CD4-positive, alpha-beta memory T cell (primary cell): ENCODE results near the gene FKBP14. TPM values are rescaled to one million over a fixed set of nuclear protein-coding genes. Genes with fewer than 3 reads are reported as not detected.

Source experiments
- CTCF ChIA-PET: fragments of 350-600 bp; sonication (Branson Sonifier 250); formaldehyde crosslinking; loops from one replicate; lab custom pipeline; 2021; ENCODE audit warnings: inconsistent platforms; ENCODE audit not compliant: partially characterized antibody; lab: Charles Lee
- POLR2A ChIA-PET: fragments of 350-600 bp; sonication (Branson Sonifier 250); formaldehyde crosslinking; loops from one replicate; lab custom pipeline; 2021; ENCODE audit not compliant: partially characterized antibody; lab: Charles Lee
- DNase-seq, 5 donors: peaks; one replicate each; pipeline versions ENCODE4 v3.0.0 to v3.0.0-alpha.2; 2020 to 2022; ENCODE audit warnings: mixed read lengths in 1 of 5
- H3K27ac ChIP-seq: one replicate; pipeline ENCODE4 v1.7.0; 2013; ENCODE audit warnings: low read depth, low read length
- H3K27me3 ChIP-seq: 2 replicates; pipeline ENCODE4 v1.7.0; 2013; ENCODE audit warnings: mild to moderate bottlenecking, low read length, moderate library complexity; ENCODE audit not compliant: insufficient read depth
- H3K36me3 ChIP-seq: 2 replicates; pipeline ENCODE4 v1.7.0; 2013; ENCODE audit warnings: mild to moderate bottlenecking, low read length, moderate library complexity; ENCODE audit not compliant: insufficient read depth
- H3K4me1 ChIP-seq: 2 replicates; pipeline ENCODE4 v1.7.0; 2013; ENCODE audit warnings: mild to moderate bottlenecking, low read length, moderate library complexity; ENCODE audit not compliant: insufficient read depth
- H3K4me3 ChIP-seq, 2 donors: one replicate each; pipeline ENCODE4 v1.7.0; 2013; ENCODE audit warnings: low read length in 2 of 2, mild to moderate bottlenecking in 1 of 2
- H3K9me3 ChIP-seq, 2 donors: one replicate each; pipeline ENCODE4 v1.7.0; 2013; ENCODE audit warnings: low read length in 2 of 2, control low read depth in 1 of 2; ENCODE audit not compliant: control insufficient read depth in 1 of 2
- H3K27ac Mint-ChIP-seq, 7 donors: one replicate each; pipeline ENCODE4 v1.8.0; 2020 to 2021; ENCODE audit warnings: mixed read lengths in 7 of 7, mild to moderate bottlenecking in 6 of 7, inconsistent platforms in 3 of 7, moderate library complexity in 3 of 7
- H3K27me3 Mint-ChIP-seq, 2 donors: one replicate each; pipeline ENCODE4 v1.8.0; 2020 to 2021; ENCODE audit warnings: mixed read lengths in 2 of 2
- H3K36me3 Mint-ChIP-seq, 2 donors: one replicate each; pipeline ENCODE4 v1.8.0; 2020 to 2021; ENCODE audit warnings: mixed read lengths in 2 of 2, inconsistent platforms in 1 of 2, mild to moderate bottlenecking in 1 of 2
- H3K4me1 Mint-ChIP-seq, 4 donors: one replicate each; pipeline ENCODE4 v1.8.0; 2020 to 2021; ENCODE audit warnings: mixed read lengths in 4 of 4, mild to moderate bottlenecking in 1 of 4
- H3K4me3 Mint-ChIP-seq, 8 donors: one replicate each; pipeline ENCODE4 v1.8.0; 2020 to 2021; ENCODE audit warnings: mixed read lengths in 8 of 8, mild to moderate bottlenecking in 7 of 8, moderate library complexity in 6 of 8, inconsistent platforms in 3 of 8
- H3K9me3 Mint-ChIP-seq, 8 donors: one replicate each; pipeline ENCODE4 v1.8.0; 2020 to 2021; ENCODE audit warnings: mixed read lengths in 8 of 8, mild to moderate bottlenecking in 5 of 8, inconsistent platforms in 3 of 8, moderate library complexity in 1 of 8
- intact Hi-C: fragments of 100-400 bp; cut with micrococcal nuclease; formaldehyde crosslinking; loops from one replicate; pipeline ENCODE4 v1.15.1; 2023
- polyA plus RNA-seq, 2 donors: library from polyadenylated mRNA; unstranded; fragments of 300-500 nt; fragmentation: Illumina TruSeq; gene quantifications; one replicate each; pipeline ENCODE4 v1.2.3, GENCODE V29; 2021
- total RNA-seq, 2 experiments: library from RNA; stranded (reverse); gene quantifications; one replicate each; pipeline ENCODE4 v1.2.3, GENCODE V29; 2021

FKBP14 gene
- total and polyA plus RNA-seq, 4 experiments from 2014 or later = 1.6 to 6.3 (median 4.6) TPM

DNA sequence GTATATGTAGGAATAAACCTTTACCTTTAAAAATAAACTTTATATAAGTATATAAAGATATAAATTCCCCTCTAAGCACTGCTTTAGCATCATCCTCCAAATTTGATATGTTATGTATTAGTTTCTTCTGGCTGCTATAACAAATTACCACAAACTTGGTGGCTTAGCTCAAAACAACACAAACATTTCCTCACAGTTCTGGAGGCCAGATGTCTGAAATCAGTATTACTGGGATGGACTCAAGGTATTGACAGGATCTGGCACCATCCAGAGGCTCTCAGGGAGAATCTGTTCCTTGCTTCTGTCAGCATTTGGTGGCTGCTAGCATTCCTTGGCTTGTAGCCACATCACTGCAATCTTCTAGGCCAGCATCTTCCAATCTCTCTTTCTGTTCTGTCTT lies 30.2 kb downstream of the FKBP14 start:
- Mint-ChIP-seq H3K9me3 (peaks cover 2 to 61% (median 38%) of the 10 kb centered on the region in 8 donors), H3K36me3 (peaks cover 0 to 8% of the 10 kb centered on the region in 2 donors), H3K27me3 (peaks cover 28 to 34% of the 10 kb centered on the region in 2 donors), H3K27ac (no peak overlapping the region), H3K4me3 (no peak overlapping the region), H3K4me1 (no peaks in the 10 kb centered on the region)
- Histone ChIP-seq H3K4me1 (no peaks in the 10 kb centered on the region), H3K4me3 (no peak overlapping the region), H3K9me3 (peaks cover 0 to 7% of the 10 kb centered on the region in 2 donors), H3K27me3 (peaks cover 3% of the 10 kb centered on the region), H3K27ac (no peak overlapping the region), H3K36me3 (no peaks in the 10 kb centered on the region)
- ChIA-PET CTCF (no interaction called here), POLR2A (no interaction called here)
- no peak for DNase-seq
- intact Hi-C loops = no loop called here

- Histone ChIP-seq H3K36me3 (no peaks in the 10 kb centered on the region), H3K4me3 (no peak overlapping the region), H3K27ac (no peak overlapping the region), H3K9me3 (peaks cover 0 to 7% of the 10 kb centered on the region in 2 donors), H3K27me3 (peaks cover 3% of the 10 kb centered on the region), H3K4me1 (no peaks in the 10 kb centered on the region)
- ChIA-PET POLR2A (no interaction called here), CTCF (no interaction called here)
- no peak for DNase-seq
- H3K4me3 Mint-ChIP-seq = no peak overlapping the region
- peaks cover 30 to 34% of the 10 kb centered on the region in 2 donors for H3K27me3 Mint-ChIP-seq
- no peaks in the 10 kb centered on the region for H3K4me1 Mint-ChIP-seq
- H3K27ac Mint-ChIP-seq = no peak overlapping the region
- peaks cover 0 to 8% of the 10 kb centered on the region in 2 donors for H3K36me3 Mint-ChIP-seq
- peaks cover 2 to 61% (median 38%) of the 10 kb centered on the region in 8 donors for H3K9me3 Mint-ChIP-seq
- intact Hi-C loops = no loop called here
Measured at GRCh38 chr7:29995652-29996051, 30.9 kb downstream of the FKBP14 start.

DNA sequence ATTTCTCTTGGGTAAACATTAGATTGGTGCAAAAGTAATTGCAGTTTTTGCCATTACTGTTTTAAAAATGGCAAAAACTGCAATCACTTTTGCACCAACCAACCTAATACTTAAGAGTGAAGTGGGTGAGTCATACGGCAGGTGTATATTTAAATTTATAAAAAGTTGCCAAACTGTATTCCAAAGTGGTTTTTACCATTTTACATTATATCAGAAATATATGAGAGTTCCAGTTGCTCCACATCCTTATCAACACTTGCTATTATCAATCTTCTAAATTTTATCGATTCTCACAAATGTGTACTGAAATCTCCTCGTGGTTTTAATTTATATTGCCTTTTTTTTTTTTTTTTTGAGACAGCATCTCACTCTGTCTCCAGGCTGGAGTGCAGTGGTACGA lies 33.4 kb downstream of the FKBP14 start:
- Mint-ChIP-seq H3K4me3 (no peak overlapping the region), H3K4me1 (peaks cover 5 to 11% (median 7%) of the 10 kb centered on the region in 4 donors), H3K36me3 (peaks cover 0 to 8% of the 10 kb centered on the region in 2 donors), H3K27me3 (peaks cover 35 to 37% of the 10 kb centered on the region in 2 donors), H3K9me3 (peaks cover 2 to 55% (median 36%) of the 10 kb centered on the region in 8 donors), H3K27ac (no peak overlapping the region)
- H3K27me3 ChIP-seq = peaks cover 8% of the 10 kb centered on the region
- CTCF ChIA-PET = interaction anchor here (0.9 kb wide), 1 partner anchor 8 kb away, joined by 3 read pairs; no protein-coding TSS in a partner anchor
- H3K27ac ChIP-seq = no peak overlapping the region
- POLR2A ChIA-PET = no interaction called here
- DNase-seq = no peak
- H3K4me1 ChIP-seq = no peaks in the 10 kb centered on the region
- intact Hi-C loops = no loop called here
- H3K9me3 ChIP-seq = peaks cover 0 to 7% of the 10 kb centered on the region in 2 donors
- H3K4me3 ChIP-seq = no peak overlapping the region
- no peaks in the 10 kb centered on the region for H3K36me3 ChIP-seq

DNA sequence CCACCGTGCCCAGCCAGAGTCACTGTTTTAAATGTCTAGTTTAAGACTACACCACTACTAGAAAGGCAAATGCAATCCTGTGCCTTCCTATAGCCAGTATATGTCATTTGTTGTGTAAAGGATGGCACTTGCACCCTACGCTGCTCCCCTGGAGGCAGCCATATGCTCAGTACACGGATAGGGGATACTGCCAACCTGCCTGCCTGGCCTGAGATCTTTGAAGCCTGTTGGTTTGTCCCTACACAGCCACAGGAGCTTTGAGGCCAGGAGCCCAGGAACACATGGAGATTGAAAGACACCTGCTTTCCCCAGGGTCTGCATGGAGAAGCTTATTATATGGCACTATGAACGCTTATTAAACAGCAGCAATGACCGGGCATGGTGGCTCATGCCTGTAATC lies 34.6 kb downstream of the FKBP14 start:
- no peak overlapping the region for H3K4me3 Mint-ChIP-seq
- ChIA-PET POLR2A (no interaction called here), CTCF (no interaction called here)
- peaks cover 39 to 45% of the 10 kb centered on the region in 2 donors for H3K27me3 Mint-ChIP-seq
- no peak overlapping the region for H3K27ac Mint-ChIP-seq
- Histone ChIP-seq H3K36me3 (no peaks in the 10 kb centered on the region), H3K4me3 (no peak overlapping the region), H3K27me3 (peaks cover 8% of the 10 kb centered on the region), H3K4me1 (no peaks in the 10 kb centered on the region), H3K27ac (no peak overlapping the region), H3K9me3 (peaks cover 0 to 7% of the 10 kb centered on the region in 2 donors)
- H3K36me3 Mint-ChIP-seq = peaks cover 0 to 4% of the 10 kb centered on the region in 2 donors
- peaks cover 5 to 14% (median 9%) of the 10 kb centered on the region in 4 donors for H3K4me1 Mint-ChIP-seq
- intact Hi-C loops = no loop called here
- H3K9me3 Mint-ChIP-seq = peaks cover 2 to 50% (median 32%) of the 10 kb centered on the region in 8 donors
- DNase-seq = no peak

- H3K4me1 ChIP-seq = no peaks in the 10 kb centered on the region
- Mint-ChIP-seq H3K4me1 (peaks cover 5 to 14% (median 9%) of the 10 kb centered on the region in 4 donors), H3K4me3 (peak overlapping the region in 7 of 8 donors; percentile 17 to 80 (median 34)), H3K36me3 (no peaks in the 10 kb centered on the region), H3K27me3 (peaks cover 35 to 41% of the 10 kb centered on the region in 2 donors), H3K9me3 (peaks cover 2 to 40% (median 25%) of the 10 kb centered on the region in 8 donors), H3K27ac (no peak overlapping the region)
- no peak overlapping the region for H3K4me3 ChIP-seq
- DNase-seq = no peak
- H3K9me3 ChIP-seq = no peaks in the 10 kb centered on the region
- ChIA-PET CTCF (interaction anchor here (0.5 kb wide), 1 partner anchor 15 kb away, joined by 3 read pairs; no protein-coding TSS in a partner anchor), POLR2A (no interaction called here)
- peaks cover 5% of the 10 kb centered on the region for H3K27me3 ChIP-seq
- no peaks in the 10 kb centered on the region for H3K36me3 ChIP-seq
- intact Hi-C loops = no loop called here
- H3K27ac ChIP-seq = no peak overlapping the region
Measured at GRCh38 chr7:29990931-29991330, 35.6 kb downstream of the FKBP14 start.

DNA sequence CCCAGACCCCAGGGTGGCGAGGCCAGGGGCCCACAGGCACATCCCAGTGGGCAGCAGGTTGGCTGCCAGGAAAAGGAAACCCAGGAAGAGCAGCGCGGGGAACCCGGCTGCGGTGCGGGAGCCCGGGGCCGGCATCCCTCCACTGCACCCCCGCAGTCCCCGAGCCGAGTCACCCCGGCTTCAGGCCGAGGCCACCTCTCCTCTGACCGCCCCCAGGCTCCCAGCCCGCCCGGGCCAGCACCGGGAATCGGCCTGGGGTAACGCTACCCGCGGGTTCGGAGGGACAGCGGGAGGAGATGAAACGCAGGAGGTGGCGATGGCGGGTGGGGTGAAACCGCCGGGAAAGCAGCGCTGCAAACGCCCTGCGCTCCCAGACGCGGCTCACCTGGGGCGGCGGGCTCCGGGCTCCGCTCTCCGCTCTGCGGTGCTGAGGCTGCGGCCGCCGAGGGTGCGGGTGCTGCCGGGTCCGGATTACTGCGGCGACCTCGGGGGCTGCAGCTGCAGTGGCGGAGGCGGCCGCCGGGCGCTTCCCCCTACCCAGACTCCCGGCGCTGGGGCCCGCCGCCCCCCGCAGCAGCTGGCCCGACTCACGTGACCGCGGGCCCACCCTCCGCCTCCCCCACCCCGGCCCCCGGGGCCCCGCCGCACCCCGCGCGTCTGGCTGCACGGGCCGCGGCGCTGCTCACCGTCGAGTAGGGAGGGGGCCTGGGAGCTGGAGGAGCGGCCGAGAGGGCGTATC lies 37.1 kb downstream of the FKBP14 start, which contains the start of gene SCRN1:
Gene SCRN1 (minus strand): TSS at position 545 of the 739 bp plus-strand sequence. CDS start 20,734 bp downstream, outside the sequence.
- Mint-ChIP-seq H3K4me1 (peaks cover 6 to 14% (median 10%) of the 10 kb centered on the region in 4 donors), H3K27ac (peak within 1 kb of the TSS in 5 of 7 donors; percentile 8 to 68 (median 44)), H3K27me3 (peaks cover 39 to 44% of the 10 kb centered on the region in 2 donors), H3K9me3 (peaks cover 2 to 26% (median 20%) of the 10 kb centered on the region in 8 donors), H3K36me3 (no peaks in the 10 kb centered on the region), H3K4me3 (peak within 1 kb of the TSS; percentile 74 to 86 (median 82))
- intact Hi-C loops = loop anchor here (2.0 kb wide), 1 partner anchor 37 kb away; the partner anchor contains the start of gene FKBP14
- peaks cover 5% of the 10 kb centered on the region for H3K27me3 ChIP-seq
- no peaks in the 10 kb centered on the region for H3K36me3 ChIP-seq
- H3K9me3 ChIP-seq = no peaks in the 10 kb centered on the region
- H3K4me3 ChIP-seq = peak within 1 kb of the TSS; percentile 3 to 49
- ChIA-PET POLR2A (no interaction called here), CTCF (no interaction called here)
- H3K4me1 ChIP-seq = no peaks in the 10 kb centered on the region
- DNase-seq = peak in 4 of 5 donors; percentile 9 to 22 (median 16)
- no peak within 1 kb of the TSS for H3K27ac ChIP-seq
